GM12864 (cell line): ENCODE data around the gene ANO5.

Source experiments
- DNase-seq: peaks from one replicate; pipeline ENCODE4 v3.0.0-alpha.2; 2011; ENCODE audit warnings: low read depth
- H3K4me3 ChIP-seq: 2 replicates; pipeline ENCODE4 v1.5.1; 2011; ENCODE audit warnings: mild to moderate bottlenecking, low read depth, low read length, control low read depth
- TF ChIP-seq, protein P1 (sequence below): IDR thresholded peaks from 2 replicates; pipeline ENCODE4 v1.5.1; 2011; ENCODE audit warnings: low read depth, mild to moderate bottlenecking, moderate library complexity, low read length, control low read depth, inconsistent platforms; ENCODE audit errors: missing control alignments

ANO5 gene

DNA sequence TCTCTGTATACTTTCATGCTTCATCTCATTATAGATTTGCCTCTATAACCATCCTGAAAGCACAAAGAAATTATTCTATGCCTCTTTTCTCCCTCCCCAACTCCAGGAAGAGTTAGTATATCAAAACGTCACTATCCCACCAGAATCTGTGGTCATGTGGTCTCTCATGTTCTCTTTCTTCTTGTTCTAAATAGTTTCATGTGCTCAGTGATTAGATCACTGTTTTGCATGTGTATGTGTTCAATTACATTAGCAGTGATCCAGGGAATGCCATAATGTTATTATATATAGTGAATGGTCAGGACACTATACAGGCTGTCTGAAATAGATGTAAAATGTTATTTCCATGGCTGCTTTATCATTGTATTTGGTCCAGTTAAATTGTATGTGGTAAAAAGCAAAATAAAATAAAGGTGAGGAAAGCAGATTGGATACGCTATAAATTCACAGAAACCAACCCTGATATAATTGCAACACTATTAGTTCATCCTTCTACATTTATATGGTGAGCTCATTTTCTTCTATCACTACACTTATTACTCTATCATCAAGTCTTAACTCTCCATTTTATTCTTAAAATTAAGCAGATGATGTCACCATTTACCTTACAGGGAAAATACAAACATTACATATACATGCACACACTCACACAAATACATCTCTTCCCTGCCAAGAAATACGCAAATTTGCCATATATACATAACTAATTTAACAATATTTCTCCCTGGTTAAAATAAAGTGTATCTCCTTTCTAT lies 26.9 kb upstream of the ANO5 start:
- H3K4me3 ChIP-seq: no peak overlapping the region
- no peak for DNase-seq
- TF ChIP-seq, protein P1, sequence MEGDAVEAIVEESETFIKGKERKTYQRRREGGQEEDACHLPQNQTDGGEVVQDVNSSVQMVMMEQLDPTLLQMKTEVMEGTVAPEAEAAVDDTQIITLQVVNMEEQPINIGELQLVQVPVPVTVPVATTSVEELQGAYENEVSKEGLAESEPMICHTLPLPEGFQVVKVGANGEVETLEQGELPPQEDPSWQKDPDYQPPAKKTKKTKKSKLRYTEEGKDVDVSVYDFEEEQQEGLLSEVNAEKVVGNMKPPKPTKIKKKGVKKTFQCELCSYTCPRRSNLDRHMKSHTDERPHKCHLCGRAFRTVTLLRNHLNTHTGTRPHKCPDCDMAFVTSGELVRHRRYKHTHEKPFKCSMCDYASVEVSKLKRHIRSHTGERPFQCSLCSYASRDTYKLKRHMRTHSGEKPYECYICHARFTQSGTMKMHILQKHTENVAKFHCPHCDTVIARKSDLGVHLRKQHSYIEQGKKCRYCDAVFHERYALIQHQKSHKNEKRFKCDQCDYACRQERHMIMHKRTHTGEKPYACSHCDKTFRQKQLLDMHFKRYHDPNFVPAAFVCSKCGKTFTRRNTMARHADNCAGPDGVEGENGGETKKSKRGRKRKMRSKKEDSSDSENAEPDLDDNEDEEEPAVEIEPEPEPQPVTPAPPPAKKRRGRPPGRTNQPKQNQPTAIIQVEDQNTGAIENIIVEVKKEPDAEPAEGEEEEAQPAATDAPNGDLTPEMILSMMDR: no peak

DNA sequence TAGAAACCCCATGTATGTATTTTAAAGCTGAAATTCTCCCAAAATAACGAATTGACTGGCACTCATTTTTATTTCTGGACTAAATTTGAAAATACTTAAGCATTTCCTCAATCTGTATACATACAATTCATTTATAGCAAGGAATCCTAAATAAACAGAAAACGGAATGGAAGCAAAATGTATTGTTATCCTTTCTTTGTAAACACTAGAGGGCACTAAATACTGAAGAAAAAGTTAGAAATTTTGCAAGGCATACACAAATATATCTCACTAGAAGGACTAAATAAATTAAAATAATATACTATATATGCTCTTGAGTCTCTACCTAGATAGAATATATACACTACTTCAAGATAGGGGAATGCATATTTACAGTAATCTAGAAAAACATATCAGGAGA lies 23.1 kb upstream of the ANO5 start:
- DNase-seq: no peak
- H3K4me3 ChIP-seq: no peak overlapping the region
- TF ChIP-seq, protein P1: peak; percentile 9

DNA sequence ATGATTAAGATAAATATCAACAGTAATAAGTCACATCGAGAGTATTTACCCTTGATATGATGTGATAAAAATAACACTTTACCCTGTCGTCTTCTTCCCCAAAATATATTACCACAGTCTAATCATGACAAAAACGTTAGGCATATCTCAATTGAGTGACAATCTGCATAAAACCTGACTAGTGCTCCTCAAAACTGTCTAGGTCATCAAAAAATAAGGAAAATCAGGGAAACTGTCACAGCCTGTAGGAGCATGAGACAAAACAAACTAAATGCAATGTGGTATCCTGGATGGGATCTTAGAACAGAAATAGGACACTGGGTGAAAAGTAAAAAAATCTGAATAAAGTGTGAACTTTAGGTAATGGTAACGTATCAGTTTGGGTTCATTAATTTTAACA lies 19.4 kb upstream of the ANO5 start:
- no peak overlapping the region for H3K4me3 ChIP-seq
- no peak for DNase-seq
- TF ChIP-seq, protein P1: no peak

DNA sequence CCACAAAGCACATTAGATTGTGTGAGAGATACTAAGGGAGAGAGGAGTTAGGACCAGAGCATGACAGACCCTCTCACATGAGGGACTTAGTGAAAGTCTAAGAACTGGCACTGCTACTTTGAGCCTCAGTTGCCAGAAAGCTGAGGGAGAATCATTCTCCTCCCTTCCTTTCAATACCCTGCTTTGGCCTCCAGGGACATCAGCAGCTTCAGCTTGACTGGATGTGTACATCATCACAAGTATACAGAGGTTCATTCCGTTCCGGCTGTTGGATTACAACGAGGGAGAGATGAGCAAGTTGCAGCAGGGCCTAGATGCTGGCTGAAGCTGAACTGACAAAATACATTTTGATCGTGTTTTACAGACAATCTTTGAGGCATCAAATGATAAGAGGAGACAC lies 15.7 kb upstream of the ANO5 start:
- H3K4me3 ChIP-seq: no peak overlapping the region
- TF ChIP-seq, protein P1: peak; percentile 40
- DNase-seq: no peak

DNA sequence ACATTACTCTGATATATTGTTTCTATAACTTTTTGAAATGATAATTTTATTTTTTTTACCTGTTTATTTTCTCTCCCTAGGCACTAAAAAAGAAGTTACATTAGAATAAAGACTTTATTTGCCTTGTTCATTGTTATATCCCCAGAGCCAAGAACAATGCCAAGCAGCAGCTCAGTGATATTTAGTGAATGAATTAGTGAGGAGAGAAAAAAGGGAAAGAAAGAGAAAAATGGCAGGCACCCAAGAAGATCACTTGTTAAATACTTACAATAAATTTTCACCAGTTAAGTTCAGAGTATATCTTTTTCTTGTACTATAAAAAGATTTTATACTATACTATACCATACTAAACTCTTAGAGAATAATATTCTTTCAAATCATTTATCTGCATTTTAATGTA lies 13.3 kb upstream of the ANO5 start:
- no peak overlapping the region for H3K4me3 ChIP-seq
- no peak for DNase-seq
- TF ChIP-seq, protein P1: no peak

DNA sequence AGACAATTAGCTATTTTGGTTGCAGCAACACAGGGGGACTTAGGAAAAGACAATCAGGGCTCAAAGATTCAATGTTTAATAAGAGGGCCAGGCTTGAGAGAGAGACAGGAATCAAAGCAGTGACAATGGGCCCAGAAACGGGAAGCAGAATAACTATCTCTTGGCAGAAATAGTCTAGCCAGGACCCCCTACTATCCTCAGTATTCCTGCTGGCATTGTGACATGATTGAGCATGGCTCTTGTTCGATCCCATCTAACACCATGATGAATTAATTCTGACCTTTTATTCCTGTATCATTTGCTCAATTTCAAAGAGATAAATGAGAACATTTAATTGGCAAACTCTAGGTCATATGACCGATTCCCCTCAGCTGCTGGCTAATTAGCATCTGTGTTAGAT lies 12.8 kb upstream of the ANO5 start:
- no peak for DNase-seq
- TF ChIP-seq, protein P1: no peak
- no peak overlapping the region for H3K4me3 ChIP-seq

DNA sequence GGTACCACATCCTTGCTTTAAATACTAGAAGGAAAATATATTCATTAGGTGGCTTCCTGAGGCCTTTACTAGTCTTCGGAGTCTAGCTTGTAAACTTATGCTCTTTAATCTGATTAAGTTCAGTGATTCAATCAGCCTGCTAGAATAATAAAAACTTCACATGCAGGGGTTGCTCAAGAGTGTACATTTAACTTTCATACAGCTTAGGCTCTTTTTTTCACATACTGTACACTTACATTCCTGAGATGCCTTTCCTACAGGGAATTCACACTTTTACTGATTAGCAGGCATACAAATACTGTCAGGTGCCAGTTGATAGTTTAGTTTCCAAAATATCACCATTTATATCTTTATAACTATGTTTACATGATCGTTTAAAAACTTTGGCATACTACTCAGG lies 3.2 kb upstream of the ANO5 start:
- no peak for DNase-seq
- TF ChIP-seq, protein P1: no peak
- H3K4me3 ChIP-seq: no peak overlapping the region
